Ovary (tissue), 9 donors: Measurements from ENCODE around the gene TLR6. TPM values are rescaled to one million over a fixed set of nuclear protein-coding genes. Genes with fewer than 3 reads are reported as not detected.
A peak's percentile ranks its signal among the peaks of the same experiment; 100 is the strongest.

ENCODE experiments used
- DNase-seq, 5 donors: peaks; one replicate each; pipeline ENCODE4 v3.0.0-alpha.2; 2019 to 2020
- H3K27ac ChIP-seq, 2 donors: fragments of 200-600 bp; one replicate each; pipeline versions ENCODE4 v1.5.1 to v1.8.0; 2019 to 2022
- H3K27me3 ChIP-seq: fragments of 200-600 bp; one replicate; pipeline ENCODE4 v1.8.0; 2022
- H3K36me3 ChIP-seq: fragments of 200-600 bp; sonication (generic); one replicate; pipeline ENCODE4 v1.5.1; 2019
- H3K4me1 ChIP-seq: one replicate; pipeline ENCODE4 v1.8.1; 2013; ENCODE audit warnings: mild to moderate bottlenecking, moderate library complexity; ENCODE audit not compliant: insufficient read depth
- H3K4me3 ChIP-seq: fragments of 200-600 bp; sonication (generic); one replicate; pipeline ENCODE4 v1.5.1; 2017
- H3K9me3 ChIP-seq, 2 donors: fragments of 200-600 bp in 1 of 2; sonication (generic) in 1 of 2; one replicate each; pipeline versions ENCODE4 v1.5.1 to v1.8.1; 2013 to 2019; ENCODE audit warnings: mild to moderate bottlenecking in 1 of 2, moderate library complexity in 1 of 2
- EP300 ChIP-seq: sonication (generic); formaldehyde crosslinking; IDR thresholded peaks from one replicate; pipeline ENCODE4 v1.6.1; 2017; ENCODE audit warnings: antibody characterized with exemption
- POLR2A ChIP-seq: fragments of 450-650 bp; IDR thresholded peaks from one replicate; pipeline ENCODE4 v1.6.1; 2017; ENCODE audit warnings: antibody characterized with exemption, mild to moderate bottlenecking, moderate library complexity
- WGBS, 3 donors: extraction: QIAGEN DNeasy Blood & Tissue Kit in 1 of 3; methylation state at CpG; one replicate each; pipeline versions ENCODE4 v1.1.5 to v1.1.7; 2013 to 2017; 5-methylcytosine and 5-hydroxymethylcytosine counted together
- intact Hi-C, 4 donors: fragments of 100-400 bp; cut with DNase I; formaldehyde crosslinking; loops; one replicate each; pipeline versions ENCODE4 v1.11.0 to v1.15.1; 2022 to 2023
- polyA plus RNA-seq, 2 donors: library from polyadenylated mRNA; stranded (reverse); fragments of 200-250 nt in 1 of 2; fragments of 350-450 nt in 1 of 2; fragmentation: Illumina TruSeq in 1 of 2; extraction: RNeasy Lipid Tissue Mini Kit (QIAGEN cat#74804) in 1 of 2; gene quantifications; one replicate each; pipeline ENCODE4 v1.2.3, GENCODE V29; 2013 to 2014
- total RNA-seq, 7 donors: library from RNA; depleted of rRNA in 2 of 7; stranded (reverse); fragments of >200 nt in 2 of 7; fragmentation: NEBNext Ultra II Directional in 3 of 7; extraction: Animal tissue kit (Norgen Biotek cat#: 25700) in 3 of 7; gene quantifications; one replicate each; pipeline versions ENCODE4 v1.1.0 to v1.2.4, GENCODE V29; 2016 to 2023
- TF ChIP-seq, protein P1 (sequence below), 3 donors: fragments of 450-650 bp in 2 of 3; fragments of 200-600 bp in 1 of 3; IDR thresholded peaks; one replicate each; pipeline versions ENCODE4 v1.5.1 to v1.8.0; 2016 to 2022; ENCODE audit warnings: antibody characterized with exemption in 3 of 3, mild to moderate bottlenecking in 1 of 3
- donor health status: DM: no; HTN: no; CAD: no; lungs with moderate emphysema.
- donor health status: DM: no; HTN: no; CAD: no.
- donor health status: Bipolar disorder and iron deficiency.
- donor health status: DM: yes; HTN: yes; CAD: no.
- donor health status: DM: no; HTN: no; CAD: no.
- donor health status: DM: yes; HTN: yes; CAD: no.

TLR6 gene
- total and polyA plus RNA-seq, 9 donors: 0.52 to 5.0 (median 2.6) TPM

- Histone ChIP-seq H3K27me3 (no peaks in the 10 kb centered on the region), H3K4me1 (peaks cover 11% of the 10 kb centered on the region)
Measured at GRCh38 chr4:38873290-38873944, 16.8 kb upstream of the TLR6 start.

GRCh38 chr4:38872620-38873019, 16.0 kb upstream of the TLR6 start:
- Histone ChIP-seq H3K4me3 (no peak overlapping the region), H3K27me3 (no peaks in the 10 kb centered on the region), H3K27ac (peak overlapping the region in 1 of 2 donors; percentile 35), H3K4me1 (peaks cover 9% of the 10 kb centered on the region), H3K36me3 (no peaks in the 10 kb centered on the region), H3K9me3 (no peaks in the 10 kb centered on the region)
- intact Hi-C loops: no loop called here
- TF ChIP-seq, protein P1, sequence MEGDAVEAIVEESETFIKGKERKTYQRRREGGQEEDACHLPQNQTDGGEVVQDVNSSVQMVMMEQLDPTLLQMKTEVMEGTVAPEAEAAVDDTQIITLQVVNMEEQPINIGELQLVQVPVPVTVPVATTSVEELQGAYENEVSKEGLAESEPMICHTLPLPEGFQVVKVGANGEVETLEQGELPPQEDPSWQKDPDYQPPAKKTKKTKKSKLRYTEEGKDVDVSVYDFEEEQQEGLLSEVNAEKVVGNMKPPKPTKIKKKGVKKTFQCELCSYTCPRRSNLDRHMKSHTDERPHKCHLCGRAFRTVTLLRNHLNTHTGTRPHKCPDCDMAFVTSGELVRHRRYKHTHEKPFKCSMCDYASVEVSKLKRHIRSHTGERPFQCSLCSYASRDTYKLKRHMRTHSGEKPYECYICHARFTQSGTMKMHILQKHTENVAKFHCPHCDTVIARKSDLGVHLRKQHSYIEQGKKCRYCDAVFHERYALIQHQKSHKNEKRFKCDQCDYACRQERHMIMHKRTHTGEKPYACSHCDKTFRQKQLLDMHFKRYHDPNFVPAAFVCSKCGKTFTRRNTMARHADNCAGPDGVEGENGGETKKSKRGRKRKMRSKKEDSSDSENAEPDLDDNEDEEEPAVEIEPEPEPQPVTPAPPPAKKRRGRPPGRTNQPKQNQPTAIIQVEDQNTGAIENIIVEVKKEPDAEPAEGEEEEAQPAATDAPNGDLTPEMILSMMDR (IDR thresholded peaks at IDR 0.05): no peak
- TF ChIP-seq POLR2A (no peak), EP300 (no peak)
- 48 to 67% (median 53%) methylated on average over 5 of the region's 5 CpGs for WGBS, 3 donors
- no peak for DNase-seq

More at GRCh38 chr4:38873290-38873944, 16.8 kb upstream of the TLR6 start:
- no peak for DNase-seq
- WGBS, 3 donors: 45 to 58% (median 58%) methylated on average over 5 of the region's 5 CpGs
- intact Hi-C loops: no loop called here
- peak overlapping the region in 1 of 2 donors; percentile 35 for H3K27ac ChIP-seq
- H3K4me3 ChIP-seq: no peak overlapping the region
- no peaks in the 10 kb centered on the region for H3K36me3 ChIP-seq
- no peaks in the 10 kb centered on the region for H3K9me3 ChIP-seq
- no peak for TF ChIP-seq POLR2A
- TF ChIP-seq, protein P1 (IDR thresholded peaks at IDR 0.05): no peak
- TF ChIP-seq EP300: no peak

DNA sequence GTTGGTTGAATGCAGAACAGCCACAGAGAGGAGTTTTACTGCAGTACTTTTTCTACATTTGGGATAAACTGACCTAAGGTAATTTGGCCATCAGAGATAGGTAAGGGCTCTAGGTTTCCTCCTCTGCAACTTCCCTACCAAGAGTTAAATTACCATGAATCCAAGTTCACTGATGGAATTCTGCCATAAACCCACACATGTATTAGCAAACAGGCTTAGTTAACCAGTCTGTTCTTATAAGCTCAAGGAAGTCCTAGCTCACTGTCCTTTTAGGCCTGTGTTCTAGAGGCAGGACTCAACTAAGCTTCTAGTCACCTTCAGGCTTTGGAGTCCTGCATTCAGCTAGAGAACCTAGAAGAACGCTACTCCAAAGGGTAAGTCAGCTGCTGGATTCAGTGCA, 15.0 kb upstream of the TLR6 start:
- intact Hi-C loops: no loop called here
- no peaks in the 10 kb centered on the region for H3K36me3 ChIP-seq
- H3K27me3 ChIP-seq: no peaks in the 10 kb centered on the region
- H3K27ac ChIP-seq: peak overlapping the region in 1 of 2 donors; percentile 11
- H3K4me3 ChIP-seq: no peak overlapping the region
- DNase-seq: no peak
- TF ChIP-seq, protein P1 (IDR thresholded peaks at IDR 0.05): no peak
- TF ChIP-seq POLR2A (no peak), EP300 (no peak)
- no peaks in the 10 kb centered on the region for H3K9me3 ChIP-seq
- H3K4me1 ChIP-seq: peaks cover 9% of the 10 kb centered on the region
- WGBS, 3 donors: 82 to 90% (median 88%) methylated on average over 1 of the region's 1 CpG

GRCh38 chr4:38870098-38870808, 13.6 kb upstream of the TLR6 start:
- intact Hi-C loops: no loop called here
- no peaks in the 10 kb centered on the region for H3K27me3 ChIP-seq
- no peaks in the 10 kb centered on the region for H3K36me3 ChIP-seq
- TF ChIP-seq, protein P1 (IDR thresholded peaks at IDR 0.05): no peak
- TF ChIP-seq EP300 (no peak), POLR2A (no peak)
- peaks cover 9% of the 10 kb centered on the region for H3K4me1 ChIP-seq
- WGBS, 3 donors: 29 to 43% (median 40%) methylated on average over 7 of the region's 7 CpGs
- no peaks in the 10 kb centered on the region for H3K9me3 ChIP-seq
- no peak overlapping the region for H3K4me3 ChIP-seq
- peak in 2 of 5 donors; percentile 20 to 29 for DNase-seq
- H3K27ac ChIP-seq: no peak overlapping the region
